Astrocyte (in vitro differentiated cells and primary cell): ENCODE measurements around the gene POU3F1.

Experiments
- CTCF ChIP-seq: IDR thresholded peaks from 2 replicates; pipeline ENCODE4 v1.5.1; 2011; ENCODE audit warnings: low read depth, mild to moderate bottlenecking, inconsistent platforms, low read length, moderate library complexity; ENCODE audit not compliant: insufficient read depth
- EZH2 ChIP-seq: IDR thresholded peaks from 2 replicates; pipeline ENCODE4 v1.6.1; 2012; ENCODE audit warnings: mild to moderate bottlenecking, low read length, inconsistent platforms; ENCODE audit not compliant: insufficient read depth

- no peak for TF ChIP-seq EZH2
- no peak for TF ChIP-seq CTCF
Measured at GRCh38 chr1:38060498-38060897, 13.9 kb upstream of the POU3F1 start.
